Measurements from ENCODE around the gene DNAH1.

Gene DNAH1

GRCh38 chr3:52310861-52311575 is 5.1 kb upstream of the DNAH1 start:
- DNase-seq = no peak

GRCh38 chr3:52311576-52312119 is 4.5 kb upstream of the DNAH1 start:
- DNase-seq = no peak

GRCh38 chr3:52313188-52313773 is 2.8 kb upstream of the DNAH1 start:
- no peak for DNase-seq

- peak in 1 of 56 donors; percentile 19 for DNase-seq
Measured at GRCh38 chr3:52313774-52314188, 2.3 kb upstream of the DNAH1 start.

GRCh38 chr3:52314489-52314888 is 1.6 kb upstream of the DNAH1 start:
- DNase-seq = no peak

GRCh38 chr3:52315006-52315405 is 1.1 kb upstream of the DNAH1 start:
- no peak for DNase-seq

- peak in 11 of 56 donors; percentile 3 to 47 (median 15) for DNase-seq
Measured at GRCh38 chr3:52317208-52318000, 1.3 kb downstream of the DNAH1 start.

- no peak for DNase-seq
Measured at GRCh38 chr3:52318186-52318816, 2.2 kb downstream of the DNAH1 start.

- DNase-seq = no peak
Measured at GRCh38 chr3:52319921-52320595, 3.9 kb downstream of the DNAH1 start.

- no peak for DNase-seq
Measured at GRCh38 chr3:52321481-52321880, 5.4 kb downstream of the DNAH1 start.

- no peak for DNase-seq
Measured at GRCh38 chr3:52322466-52322865, 6.3 kb downstream of the DNAH1 start.

GRCh38 chr3:52323526-52324295 is 7.6 kb downstream of the DNAH1 start:
- no peak for DNase-seq

- DNase-seq = no peak
Measured at GRCh38 chr3:52324676-52325075, 8.6 kb downstream of the DNAH1 start.

GRCh38 chr3:52325686-52326085 is 9.6 kb downstream of the DNAH1 start:
- no peak for DNase-seq

GRCh38 chr3:52326976-52327375 is 10.9 kb downstream of the DNAH1 start:
- no peak for DNase-seq

- DNase-seq = no peak
Measured at GRCh38 chr3:52327486-52328290, 11.6 kb downstream of the DNAH1 start.

GRCh38 chr3:52328536-52329080 is 12.5 kb downstream of the DNAH1 start:
- DNase-seq = no peak

- no peak for DNase-seq
Measured at GRCh38 chr3:52330194-52330805, 14.2 kb downstream of the DNAH1 start.

- no peak for DNase-seq
Measured at GRCh38 chr3:52331091-52331490, 15.0 kb downstream of the DNAH1 start.

Measured in nucleus accumbens (tissue), 56 donors.